HepG2 (cell line): ENCODE results near the gene GAN. TPM values are rescaled to one million over a fixed set of nuclear protein-coding genes. Genes with fewer than 3 reads are reported as not detected.

Experiments
- ARNTL ChIP-seq: sonication (generic); formaldehyde crosslinking; IDR thresholded peaks from 2 replicates; pipeline ENCODE4 v1.4.0; 2020; ENCODE audit warnings: mild to moderate bottlenecking, missing genetic modification reagents
- GATA4 ChIP-seq: sonication (generic); IDR thresholded peaks from 2 replicates; pipeline ENCODE4 v1.6.1; 2016; ENCODE audit warnings: antibody characterized with exemption, low read depth, borderline replicate concordance
- HNF1A ChIP-seq, 2 experiments: sonication (generic) in 1 of 2; formaldehyde crosslinking in 1 of 2; IDR thresholded peaks; 2 replicates each; pipeline versions ENCODE4 v1.4.0 to v1.6.1; 2016 to 2020; ENCODE audit warnings: borderline replicate concordance in 1 of 2, low read depth in 1 of 2, mild to moderate bottlenecking in 1 of 2, missing genetic modification reagents in 1 of 2
- JDP2 ChIP-seq: sonication (generic); formaldehyde crosslinking; IDR thresholded peaks from 2 replicates; pipeline ENCODE4 v1.8.1; 2022; ENCODE audit warnings: missing genetic modification reagents, borderline replicate concordance
- PLSCR1 ChIP-seq: sonication (generic); formaldehyde crosslinking; IDR thresholded peaks from 2 replicates; pipeline ENCODE4 v1.5.0; 2020; ENCODE audit warnings: missing genetic modification reagents, mild to moderate bottlenecking, borderline replicate concordance
- TEAD3 ChIP-seq: optimal IDR thresholded peaks from 2 replicates; pipeline ENCODE3; 2016; ENCODE audit warnings: borderline replicate concordance
- TIGD3 ChIP-seq: sonication (generic); formaldehyde crosslinking; IDR thresholded peaks from 2 replicates; pipeline ENCODE4 v1.5.1; 2020; ENCODE audit warnings: mild to moderate bottlenecking, missing genetic modification reagents, borderline replicate concordance
- ZBTB2 ChIP-seq: sonication (generic); formaldehyde crosslinking; IDR thresholded peaks from 2 replicates; pipeline ENCODE4 v1.8.0; 2022; ENCODE audit warnings: low read depth, missing genetic modification reagents
- ZFY ChIP-seq: sonication (generic); formaldehyde crosslinking; IDR thresholded peaks from 2 replicates; pipeline ENCODE4 v1.4.0; 2020; ENCODE audit warnings: missing genetic modification reagents
- ZNF275 ChIP-seq: sonication (generic); formaldehyde crosslinking; IDR thresholded peaks from 2 replicates; pipeline ENCODE4 v1.8.0; 2022; ENCODE audit warnings: missing genetic modification reagents, mild to moderate bottlenecking, inconsistent platforms, borderline replicate concordance
- ZNF619 ChIP-seq: sonication (generic); formaldehyde crosslinking; IDR thresholded peaks from 2 replicates; pipeline ENCODE4 v1.4.0; 2020; ENCODE audit warnings: mild to moderate bottlenecking, missing genetic modification reagents
- ZNF687 ChIP-seq: sonication (generic); formaldehyde crosslinking; IDR thresholded peaks from 2 replicates; pipeline ENCODE4 v1.5.1; 2020; ENCODE audit warnings: mild to moderate bottlenecking, missing genetic modification reagents, moderate library complexity
- ZNF75D ChIP-seq: sonication (generic); formaldehyde crosslinking; IDR thresholded peaks from 2 replicates; pipeline ENCODE4 v1.8.1; 2023; ENCODE audit warnings: missing genetic modification reagents, mild to moderate bottlenecking, borderline replicate concordance
- polyA plus RNA-seq, 8 experiments: library from polyadenylated mRNA; depleted of rRNA in 3 of 8; stranded (reverse) in 7 of 8; unstranded in 1 of 8; fragments of >200 nt; fragmentation: Illumina TruSeq in 4 of 8; extraction: Trizol in 4 of 8; gene quantifications; 2 replicates each; pipeline versions ENCODE4 v1.2.1 to v1.2.3, GENCODE V29; 2011 to 2016; ENCODE audit warnings: low read depth in 4 of 8, missing spikeins in 1 of 8, mixed read lengths in 1 of 8; ENCODE audit not compliant: insufficient read depth in 1 of 8
- total RNA-seq, 5 experiments: library from RNA; depleted of rRNA; stranded (reverse); fragments of >200 nt; fragmentation: Illumina TruSeq; extraction: Trizol; gene quantifications; 2 replicates each; pipeline ENCODE4 v1.2.3, GENCODE V29; 2016; ENCODE audit warnings: low read depth in 1 of 5

Gene GAN
- total and polyA plus RNA-seq, 2 of the 13 experiments (the other 11 are each of a cell fraction or from before 2014, with no cell fraction given) = 4.3 to 11.0 TPM

GRCh38 chr16:81403601-81404391 is 89.0 kb downstream of the GAN start (continued):
- TF ChIP-seq ZNF687 (CRISPR knock-in tag) (peak; percentile 95), ZFY (CRISPR knock-in tag) (peak; percentile 57; the same call in 1 of the 2 replicates), JDP2 (no peak), ZNF75D (CRISPR knock-in tag) (no peak), HNF1A (IDR thresholded peaks at IDR 0.05; ENCODE audit: low read depth) (no peak), HNF1A (CRISPR knock-in tag; IDR thresholded peaks at IDR 0.05; ENCODE audit: borderline replicate concordance) (peak; percentile 57; the same call in 1 of the 2 replicates), ARNTL (CRISPR knock-in tag) (no peak), ZNF275 (0 out of 2 replicates have a peak, but pooled peaks have one; percentile 81), ZBTB2 (CRISPR knock-in tag) (no peak), PLSCR1 (CRISPR knock-in tag) (no peak), TEAD3 (CRISPR knock-in tag) (no peak), TIGD3 (CRISPR knock-in tag) (no peak), GATA4 (no peak), ZNF619 (peak; percentile 92)
